Trophoblast cell (in vitro differentiated cells and primary cell): Measurements from ENCODE around the gene MORN5.

Experiments
- DNase-seq, 2 donors: peaks; one replicate each; pipeline ENCODE4 v3.0.0-alpha.2; 2016
- H2AFZ ChIP-seq: 2 replicates; pipeline ENCODE4 v1.6.1; 2013; ENCODE audit warnings: low read length, moderate library complexity, mild to moderate bottlenecking; ENCODE audit not compliant: insufficient read depth, poor library complexity
- H2AK5ac ChIP-seq: 2 replicates; pipeline ENCODE4 v1.6.1; 2013; ENCODE audit warnings: mild to moderate bottlenecking, low read length
- H2BK120ac ChIP-seq: 2 replicates; pipeline ENCODE4 v1.6.1; 2013; ENCODE audit warnings: low read length, mild to moderate bottlenecking, moderate library complexity; ENCODE audit not compliant: insufficient read depth, poor library complexity
- H2BK12ac ChIP-seq: 2 replicates; pipeline ENCODE4 v1.6.1; 2013; ENCODE audit warnings: mild to moderate bottlenecking, low read length, moderate library complexity
- H2BK5ac ChIP-seq: 2 replicates; pipeline ENCODE4 v1.6.1; 2013; ENCODE audit warnings: low read length, low read depth, moderate library complexity, mild to moderate bottlenecking; ENCODE audit not compliant: poor library complexity
- H3K14ac ChIP-seq: 2 replicates; pipeline ENCODE4 v1.6.1; 2013; ENCODE audit warnings: mild to moderate bottlenecking, low read length
- H3K18ac ChIP-seq: 2 replicates; pipeline ENCODE4 v1.6.1; 2013; ENCODE audit warnings: mild to moderate bottlenecking, low read length
- H3K23ac ChIP-seq: 2 replicates; pipeline ENCODE4 v1.6.1; 2013; ENCODE audit warnings: low read length
- H3K27ac ChIP-seq: 2 replicates; pipeline ENCODE4 v1.5.1; 2013; ENCODE audit warnings: low read depth, mild to moderate bottlenecking, inconsistent platforms, low read length, moderate library complexity
- H3K27me3 ChIP-seq: 2 replicates; pipeline ENCODE4 v1.6.1; 2013; ENCODE audit warnings: inconsistent platforms, mild to moderate bottlenecking, low read length, moderate library complexity; ENCODE audit not compliant: insufficient read depth
- H3K36me3 ChIP-seq, 2 experiments: 1 replicate in 1 of 2; 2 replicates in 1 of 2; pipeline ENCODE4 v1.6.1; 2013; ENCODE audit warnings: low read length in 2 of 2, mild to moderate bottlenecking in 2 of 2, moderate library complexity in 1 of 2; ENCODE audit not compliant: insufficient read depth in 2 of 2, control insufficient read depth in 1 of 2
- H3K4ac ChIP-seq: 2 replicates; pipeline ENCODE4 v1.6.1; 2013; ENCODE audit warnings: low read depth, mild to moderate bottlenecking, low read length, moderate library complexity
- H3K4me1 ChIP-seq, 2 experiments: 1 replicate in 1 of 2; 2 replicates in 1 of 2; pipeline ENCODE4 v1.6.1; 2013; ENCODE audit warnings: low read length in 2 of 2, mild to moderate bottlenecking in 2 of 2, moderate library complexity in 1 of 2; ENCODE audit not compliant: insufficient read depth in 2 of 2, control insufficient read depth in 1 of 2
- H3K4me2 ChIP-seq: 2 replicates; pipeline ENCODE4 v1.6.1; 2013; ENCODE audit warnings: inconsistent platforms, mild to moderate bottlenecking, low read length, moderate library complexity
- H3K4me3 ChIP-seq: 2 replicates; pipeline ENCODE4 v1.5.1; 2013; ENCODE audit warnings: mild to moderate bottlenecking, low read depth, low read length, inconsistent platforms
- H3K79me1 ChIP-seq: one replicate; pipeline ENCODE4 v1.6.1; 2013; ENCODE audit warnings: low read length
- H3K79me2 ChIP-seq: 2 replicates; pipeline ENCODE4 v1.6.1; 2013; ENCODE audit warnings: low read length, mild to moderate bottlenecking; ENCODE audit not compliant: control insufficient read depth, insufficient read depth, poor library complexity
- H3K9ac ChIP-seq: 2 replicates; pipeline ENCODE4 v1.6.1; 2013; ENCODE audit warnings: mild to moderate bottlenecking, low read length
- H3K9me3 ChIP-seq: 2 replicates; pipeline ENCODE4 v1.6.1; 2013; ENCODE audit warnings: low read depth, mild to moderate bottlenecking, control low read depth, inconsistent platforms, low read length; ENCODE audit not compliant: insufficient read depth
- H4K12ac ChIP-seq: 2 replicates; pipeline ENCODE4 v1.6.1; 2013; ENCODE audit warnings: low read depth, mild to moderate bottlenecking, low read length, moderate library complexity
- H4K8ac ChIP-seq: 2 replicates; pipeline ENCODE4 v1.6.1; 2013; ENCODE audit warnings: low read depth, mild to moderate bottlenecking, low read length, moderate library complexity
- H4K91ac ChIP-seq: one replicate; pipeline ENCODE4 v1.6.1; 2013; ENCODE audit warnings: low read depth, mild to moderate bottlenecking, low read length, moderate library complexity
- WGBS: extraction: QIAGEN DNeasy Blood & Tissue Kit; methylation state at CpG from one replicate; pipeline ENCODE4 v1.1.7; 2013; ENCODE audit warnings: missing lambda C conversion rate; ENCODE audit not compliant: insufficient read length, insufficient coverage; ENCODE audit errors: extremely low coverage; 5-methylcytosine and 5-hydroxymethylcytosine counted together

MORN5 gene

GRCh38 chr9:122120316-122121071 lies 39.2 kb upstream of the MORN5 start:
- no peak overlapping the region for H3K4me3 ChIP-seq
- no peaks in the 10 kb centered on the region for H3K36me3 ChIP-seq
- H3K14ac ChIP-seq, result no peak overlapping the region
- H4K12ac ChIP-seq, result no peak overlapping the region
- H3K4me2 ChIP-seq, result no peak overlapping the region
- no peak overlapping the region for H3K27ac ChIP-seq
- no peak for DNase-seq
- no peak overlapping the region for H3K18ac ChIP-seq
- H3K79me2 ChIP-seq, result no peaks in the 10 kb centered on the region
- no peak overlapping the region for H2AFZ ChIP-seq
- no peaks in the 10 kb centered on the region for H3K9me3 ChIP-seq
- no peak overlapping the region for H3K4ac ChIP-seq
- H2BK120ac ChIP-seq, result no peak overlapping the region
- H3K4me1 ChIP-seq, result peaks cover 7 to 12% of the 10 kb centered on the region in 2 experiments
- H4K8ac ChIP-seq, result no peak overlapping the region
- no peak overlapping the region for H2AK5ac ChIP-seq
- H2BK12ac ChIP-seq, result no peak overlapping the region
- no peak overlapping the region for H3K23ac ChIP-seq
- H4K91ac ChIP-seq, result no peak overlapping the region
- WGBS, result no CpG with 5 or more reads among the region's 10 CpGs
- no peak overlapping the region for H2BK5ac ChIP-seq
- no peak overlapping the region for H3K9ac ChIP-seq
- no peaks in the 10 kb centered on the region for H3K27me3 ChIP-seq
- no peaks in the 10 kb centered on the region for H3K79me1 ChIP-seq

GRCh38 chr9:122121391-122121790 lies 38.3 kb upstream of the MORN5 start:
- WGBS, result no CpG with 5 or more reads among the region's 10 CpGs
- H3K4me3 ChIP-seq, result no peak overlapping the region
- H3K36me3 ChIP-seq, result no peaks in the 10 kb centered on the region
- H3K9me3 ChIP-seq, result no peaks in the 10 kb centered on the region
- peaks cover 16 to 20% of the 10 kb centered on the region in 2 experiments for H3K4me1 ChIP-seq
- no peak overlapping the region for H4K12ac ChIP-seq
- H3K27me3 ChIP-seq, result no peaks in the 10 kb centered on the region
- H3K18ac ChIP-seq, result no peak overlapping the region
- no peak overlapping the region for H3K4ac ChIP-seq
- DNase-seq, result no peak
- no peak overlapping the region for H2BK120ac ChIP-seq
- no peak overlapping the region for H2BK12ac ChIP-seq
- H3K79me1 ChIP-seq, result no peaks in the 10 kb centered on the region
- no peak overlapping the region for H4K91ac ChIP-seq
- no peak overlapping the region for H3K27ac ChIP-seq
- no peak overlapping the region for H2AFZ ChIP-seq
- no peak overlapping the region for H3K4me2 ChIP-seq
- H2AK5ac ChIP-seq, result no peak overlapping the region
- H3K23ac ChIP-seq, result no peak overlapping the region
- H3K14ac ChIP-seq, result no peak overlapping the region
- no peak overlapping the region for H2BK5ac ChIP-seq
- H3K79me2 ChIP-seq, result no peaks in the 10 kb centered on the region
- H4K8ac ChIP-seq, result no peak overlapping the region
- no peak overlapping the region for H3K9ac ChIP-seq

GRCh38 chr9:122121931-122122330 lies 37.8 kb upstream of the MORN5 start:
- Histone ChIP-seq H3K23ac (no peak overlapping the region), H4K91ac (peak overlapping the region; percentile 10), H3K79me2 (no peaks in the 10 kb centered on the region), H3K79me1 (no peaks in the 10 kb centered on the region), H3K27me3 (no peaks in the 10 kb centered on the region), H4K12ac (no peak overlapping the region), H3K27ac (no peak overlapping the region), H3K9ac (no peak overlapping the region), H3K4me3 (no peak overlapping the region), H2BK5ac (no peak overlapping the region), H3K4me2 (no peak overlapping the region), H2AK5ac (no peak overlapping the region), H3K9me3 (no peaks in the 10 kb centered on the region), H3K36me3 (no peaks in the 10 kb centered on the region), H2AFZ (no peak overlapping the region), H4K8ac (no peak overlapping the region), H3K4me1 (peaks cover 17 to 25% of the 10 kb centered on the region in 2 experiments), H3K18ac (no peak overlapping the region), H3K14ac (no peak overlapping the region), H3K4ac (no peak overlapping the region), H2BK12ac (no peak overlapping the region), H2BK120ac (no peak overlapping the region)
- WGBS, result no CpG with 5 or more reads among the region's 6 CpGs
- DNase-seq, result no peak

GRCh38 chr9:122122468-122122867 lies 37.2 kb upstream of the MORN5 start:
- Histone ChIP-seq H2BK120ac (no peak overlapping the region), H3K14ac (no peak overlapping the region), H2BK12ac (no peak overlapping the region), H3K27me3 (peaks cover 2% of the 10 kb centered on the region), H3K4me2 (no peak overlapping the region), H3K79me1 (no peaks in the 10 kb centered on the region), H3K23ac (no peak overlapping the region), H2AFZ (no peak overlapping the region), H3K9ac (no peak overlapping the region), H2AK5ac (no peak overlapping the region), H3K79me2 (no peaks in the 10 kb centered on the region), H2BK5ac (no peak overlapping the region), H3K4me1 (peaks cover 17 to 27% of the 10 kb centered on the region in 2 experiments), H3K27ac (no peak overlapping the region), H3K36me3 (no peaks in the 10 kb centered on the region), H3K4ac (no peak overlapping the region), H3K4me3 (no peak overlapping the region), H4K12ac (no peak overlapping the region), H4K91ac (no peak overlapping the region), H3K18ac (no peak overlapping the region), H4K8ac (no peak overlapping the region), H3K9me3 (no peaks in the 10 kb centered on the region)
- DNase-seq, result no peak
- no CpG with 5 or more reads among the region's 6 CpGs for WGBS
